ENCODE measurements around the gene RMRP. TPM values are rescaled to one million over a fixed set of nuclear protein-coding genes. Genes with fewer than 3 reads are reported as not detected.
"Not testable (repeated sequence)": the region's sequence is repeated elsewhere in the genome, so short reads cannot be mapped to it uniquely, and the experiment has no call there.

The RMRP gene
- total RNA-seq, 2 donors from 2014 or later: 3,566 to 7,483 TPM

DNA sequence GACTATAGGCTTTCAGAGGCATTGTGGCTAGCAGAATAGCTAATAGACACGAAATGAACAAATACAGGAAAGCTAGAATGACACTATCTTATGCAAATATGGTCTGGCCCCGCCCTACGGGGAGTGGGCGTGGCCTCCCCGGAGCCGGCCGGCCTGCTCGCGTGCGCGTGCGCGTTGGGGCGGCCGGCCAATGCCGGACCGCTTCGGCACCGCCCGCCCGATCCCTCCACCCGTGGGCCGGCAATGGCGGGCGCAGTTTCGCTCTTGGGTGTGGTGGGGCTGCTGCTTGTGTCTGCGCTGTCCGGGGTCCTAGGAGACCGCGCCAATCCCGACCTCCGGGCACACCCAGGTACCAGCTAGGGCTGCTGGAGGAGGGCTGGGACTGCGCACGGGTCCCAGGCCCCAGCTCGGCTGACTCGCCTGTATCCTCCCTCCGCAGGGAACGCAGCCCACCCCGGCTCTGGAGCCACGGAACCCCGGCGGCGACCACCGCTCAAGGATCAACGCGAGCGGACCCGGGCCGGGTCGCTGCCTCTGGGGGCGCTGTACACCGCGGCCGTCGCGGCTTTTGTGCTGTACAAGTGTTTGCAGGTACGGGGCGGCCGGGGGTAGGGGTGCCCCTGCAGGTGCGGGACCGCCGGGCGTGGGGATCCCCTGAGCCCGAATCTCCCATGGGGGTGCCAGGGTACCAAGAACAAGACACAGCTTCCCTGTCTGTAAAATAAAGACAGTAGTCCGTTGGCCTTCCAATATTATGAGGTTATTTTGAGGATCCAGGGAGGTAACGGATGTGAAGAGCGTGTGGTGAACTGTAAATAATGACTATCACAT lies 533 bp upstream of the RMRP start, which contains the start of gene CCDC107:
CCDC107 (plus strand) TSS at position 156 of the 831 bp plus-strand sequence; CDS start at position 244, 88 bp downstream.
- H3K27ac Mint-ChIP-seq: peak within 1 kb of the TSS; percentile 96 to 100
- peak; percentile 85 to 90 for DNase-seq (ENCODE audit: low spot score in 2 of 2)
- peak; percentile 64 to 65 for ATAC-seq
- no peaks in the 10 kb centered on the region for H3K9me3 Mint-ChIP-seq
- peaks cover 24 to 25% of the 10 kb centered on the region in 2 donors for H3K36me3 Mint-ChIP-seq

DNA sequence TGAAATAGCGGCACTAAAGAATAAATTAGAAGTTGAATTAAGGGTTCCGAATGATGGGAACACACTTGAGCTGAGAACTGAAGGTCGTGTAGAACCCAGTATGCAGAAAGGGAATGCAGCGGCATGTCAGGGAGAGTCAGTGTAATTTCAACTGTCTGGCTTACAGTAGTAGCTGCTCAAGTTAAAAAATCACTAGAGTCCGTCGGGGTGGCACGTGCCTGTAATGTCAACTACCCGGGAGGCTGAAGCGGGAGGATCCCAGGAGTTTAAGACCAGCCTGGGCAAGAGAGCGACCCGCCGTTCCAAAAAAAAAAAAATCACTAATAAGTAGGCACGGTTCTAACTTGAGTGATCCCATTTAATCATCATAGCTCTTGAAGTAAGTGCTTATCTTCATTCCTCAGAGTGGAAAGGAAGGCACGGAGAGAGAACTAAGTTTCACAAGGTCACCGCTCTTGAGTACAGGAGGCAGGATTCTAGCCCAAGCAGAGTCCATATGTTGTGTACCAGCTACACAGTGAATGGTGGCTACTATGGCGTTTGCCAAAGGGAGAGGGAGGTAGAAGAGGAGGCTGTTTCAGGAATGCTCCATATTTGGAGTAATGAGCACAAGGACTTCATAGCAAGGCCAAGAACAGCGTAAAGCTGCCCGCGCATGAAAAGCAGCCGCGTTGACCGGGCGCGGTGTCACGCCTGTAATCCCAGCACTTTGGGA lies 831 bp downstream of the RMRP start:
- peak overlapping the region; percentile 96 to 100 for H3K27ac Mint-ChIP-seq
- H3K36me3 Mint-ChIP-seq: peaks cover 13 to 14% of the 10 kb centered on the region in 2 donors
- H3K9me3 Mint-ChIP-seq: no peaks in the 10 kb centered on the region
- no peak for DNase-seq (ENCODE audit: low spot score in 2 of 2)
- ATAC-seq: no peak

DNA sequence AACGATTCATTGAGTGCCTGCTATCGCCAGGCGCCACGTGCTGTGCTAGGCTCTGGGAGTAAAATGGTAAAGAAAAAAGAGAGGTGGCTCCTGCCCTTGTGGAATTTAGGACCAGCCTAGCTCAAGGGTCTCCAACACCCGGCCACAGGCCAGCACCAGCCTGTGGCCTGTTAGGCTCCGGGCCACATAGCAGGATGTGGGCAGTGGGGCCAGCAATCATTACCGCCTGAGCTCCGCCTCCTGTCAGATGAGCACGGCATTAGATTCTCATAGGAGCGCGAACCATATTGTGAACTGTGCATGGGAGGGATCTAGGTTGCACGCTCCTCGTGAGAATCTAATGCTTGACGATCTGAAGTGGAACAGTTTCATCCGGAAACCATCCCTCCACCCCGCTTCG lies 1.5 kb downstream of the RMRP start:
- Mint-ChIP-seq H3K27ac (peak overlapping the region in 1 of 2 donors; percentile 96), H3K9me3 (no peaks in the 10 kb centered on the region), H3K36me3 (peaks cover 13 to 14% of the 10 kb centered on the region in 2 donors)
- DNase-seq (ENCODE audit: low spot score in 2 of 2): no peak
- no peak for ATAC-seq

DNA sequence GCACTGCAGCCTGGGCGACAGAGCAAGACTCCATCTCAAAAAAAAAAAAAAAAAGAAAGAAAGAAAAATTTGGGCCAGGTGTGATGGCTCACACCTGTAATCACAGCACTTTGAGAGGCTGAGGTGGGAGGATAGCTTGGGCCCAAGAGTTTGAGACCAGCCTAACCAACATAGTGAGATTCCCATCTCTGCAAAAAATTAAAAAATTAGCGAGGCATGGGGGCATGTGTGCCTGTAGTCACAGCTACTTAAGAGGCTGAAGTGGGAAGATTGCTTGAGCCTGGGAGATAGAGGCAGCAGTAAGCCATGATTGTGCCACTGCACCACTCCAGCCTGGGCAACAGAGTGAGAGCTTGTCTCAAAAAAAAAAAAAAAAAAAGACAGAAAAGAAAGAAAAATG lies 4.2 kb downstream of the RMRP start:
- Mint-ChIP-seq H3K27ac (no peak overlapping the region), H3K9me3 (no peaks in the 10 kb centered on the region), H3K36me3 (peaks cover 9 to 18% of the 10 kb centered on the region in 2 donors)
- DNase-seq (ENCODE audit: low spot score in 2 of 2) (no peak), ATAC-seq (no peak)

DNA sequence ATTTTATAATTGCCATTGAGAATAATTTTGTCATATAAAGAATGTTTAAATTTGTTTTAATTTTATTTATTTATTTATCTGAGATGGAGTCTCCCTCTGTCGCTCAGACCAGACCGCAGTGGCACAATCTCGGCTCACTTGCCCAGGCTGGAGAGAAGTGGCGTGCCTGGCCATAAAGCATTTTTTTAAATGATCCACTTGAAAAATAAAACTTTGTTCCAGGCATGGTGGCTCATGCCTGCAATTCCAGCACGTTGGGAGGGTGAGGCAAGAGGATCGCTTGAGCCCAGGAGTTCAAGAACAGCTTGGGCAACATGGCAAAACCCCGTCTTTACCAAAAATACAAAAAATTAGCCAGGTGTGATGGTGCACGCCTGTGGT lies 5.0 kb downstream of the RMRP start:
- ATAC-seq: no peak
- H3K27ac Mint-ChIP-seq: no peak overlapping the region
- no peaks in the 10 kb centered on the region for H3K9me3 Mint-ChIP-seq
- peaks cover 9 to 20% of the 10 kb centered on the region in 2 donors for H3K36me3 Mint-ChIP-seq
- DNase-seq (ENCODE audit: low spot score in 2 of 2): no peak

DNA sequence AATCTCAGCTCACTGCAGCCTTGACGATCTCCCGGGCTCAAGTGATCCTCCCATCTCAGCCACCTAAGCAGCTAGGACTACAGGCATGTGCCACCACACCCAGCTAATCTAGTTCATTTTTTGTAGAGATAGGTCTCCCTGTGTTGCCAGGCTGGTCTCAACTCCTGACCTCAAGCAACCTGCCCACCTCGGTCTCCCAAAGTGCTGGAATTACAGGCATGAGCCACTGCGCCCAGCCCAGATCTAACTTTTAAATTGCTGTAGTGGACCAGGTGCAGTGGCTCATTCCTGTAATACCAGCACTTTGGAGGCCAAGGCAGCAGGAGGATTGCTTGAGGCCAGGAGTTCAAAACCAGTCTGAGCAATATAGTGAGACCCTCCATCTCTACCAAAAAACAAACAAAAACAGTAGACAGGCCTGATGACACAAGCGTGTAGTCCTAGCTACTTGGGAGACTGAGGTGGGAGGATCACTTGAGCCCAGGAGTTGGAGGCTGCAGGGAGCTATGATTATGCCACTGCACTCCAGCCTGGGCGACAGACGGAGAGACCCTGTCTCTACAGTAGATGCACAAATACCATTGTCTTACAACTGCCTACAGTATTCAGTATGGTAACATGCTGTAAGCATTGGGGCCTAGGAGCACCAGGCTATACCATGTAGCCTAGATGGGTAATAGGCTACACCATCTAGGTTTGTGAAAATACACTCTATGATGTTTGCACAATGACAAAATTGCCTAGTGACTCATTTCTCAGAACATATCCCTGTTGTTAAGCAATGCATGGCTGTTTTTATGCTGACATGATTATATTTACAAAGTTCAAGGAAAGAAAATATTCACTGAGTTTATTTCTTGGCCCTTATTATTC lies 5.6 kb downstream of the RMRP start:
- H3K36me3 Mint-ChIP-seq: peaks cover 9 to 20% of the 10 kb centered on the region in 2 donors

DNA sequence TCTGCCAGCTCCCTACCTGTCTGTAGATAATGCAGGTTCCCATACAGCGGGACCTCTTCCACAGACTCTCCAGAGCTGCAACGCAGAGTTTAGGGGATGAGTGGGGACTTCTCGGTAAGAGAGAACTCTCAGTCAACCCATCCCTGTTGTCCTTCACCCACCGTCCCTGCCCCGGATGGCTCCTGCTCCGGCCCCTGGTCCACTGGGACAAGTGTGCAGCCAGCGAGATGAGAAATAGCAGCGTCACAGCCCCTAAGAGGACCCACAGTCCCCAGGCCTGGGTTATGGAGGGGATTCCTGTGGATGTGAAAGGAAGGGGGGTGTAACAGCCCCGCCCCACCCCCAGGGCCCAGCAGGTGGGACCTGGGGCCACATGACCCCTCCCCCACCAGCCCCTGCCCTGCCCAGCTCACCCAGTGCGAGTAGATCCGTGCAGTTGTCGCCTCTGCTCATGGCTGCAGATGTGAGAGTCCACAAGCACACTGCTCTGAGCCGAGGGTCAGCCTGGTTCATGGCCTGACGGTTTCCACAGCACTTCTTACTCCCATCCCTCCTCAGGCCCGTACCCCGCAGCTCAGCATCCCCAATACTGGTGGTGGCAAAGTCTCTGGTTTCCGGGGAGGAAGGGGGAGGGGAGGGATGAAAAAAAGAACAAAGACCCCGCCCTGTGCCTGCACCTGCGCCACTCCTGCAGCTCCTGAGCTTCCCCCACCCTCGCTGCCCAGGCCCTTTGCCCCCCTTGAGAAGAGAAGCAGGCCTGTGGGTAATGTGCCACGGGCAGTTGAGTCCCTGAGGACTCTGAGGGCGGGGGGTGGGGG lies 7.3 kb downstream of the RMRP start, which contains the start of gene SIT1:
SIT1 (minus strand) TSS at position 591 of the 818 bp plus-strand sequence; CDS start at position 513, 78 bp downstream.
- H3K27ac Mint-ChIP-seq: peak within 1 kb of the TSS; percentile 81 to 87
- H3K9me3 Mint-ChIP-seq: no peaks in the 10 kb centered on the region
- ATAC-seq (peak in 1 of 2 donors; percentile 13), DNase-seq (ENCODE audit: low spot score in 2 of 2) (peak in 1 of 2 donors; percentile 37)
- H3K36me3 Mint-ChIP-seq: peaks cover 9 to 27% of the 10 kb centered on the region in 2 donors

More for the DNA sequence above, 5.6 kb downstream of the RMRP start:
- peak in 1 of 2 donors; percentile 42 for ATAC-seq
- Mint-ChIP-seq H3K9me3 (no peaks in the 10 kb centered on the region), H3K27ac (peak overlapping the region; percentile 81 to 87)
- DNase-seq (ENCODE audit: low spot score in 2 of 2): no peak

DNA sequence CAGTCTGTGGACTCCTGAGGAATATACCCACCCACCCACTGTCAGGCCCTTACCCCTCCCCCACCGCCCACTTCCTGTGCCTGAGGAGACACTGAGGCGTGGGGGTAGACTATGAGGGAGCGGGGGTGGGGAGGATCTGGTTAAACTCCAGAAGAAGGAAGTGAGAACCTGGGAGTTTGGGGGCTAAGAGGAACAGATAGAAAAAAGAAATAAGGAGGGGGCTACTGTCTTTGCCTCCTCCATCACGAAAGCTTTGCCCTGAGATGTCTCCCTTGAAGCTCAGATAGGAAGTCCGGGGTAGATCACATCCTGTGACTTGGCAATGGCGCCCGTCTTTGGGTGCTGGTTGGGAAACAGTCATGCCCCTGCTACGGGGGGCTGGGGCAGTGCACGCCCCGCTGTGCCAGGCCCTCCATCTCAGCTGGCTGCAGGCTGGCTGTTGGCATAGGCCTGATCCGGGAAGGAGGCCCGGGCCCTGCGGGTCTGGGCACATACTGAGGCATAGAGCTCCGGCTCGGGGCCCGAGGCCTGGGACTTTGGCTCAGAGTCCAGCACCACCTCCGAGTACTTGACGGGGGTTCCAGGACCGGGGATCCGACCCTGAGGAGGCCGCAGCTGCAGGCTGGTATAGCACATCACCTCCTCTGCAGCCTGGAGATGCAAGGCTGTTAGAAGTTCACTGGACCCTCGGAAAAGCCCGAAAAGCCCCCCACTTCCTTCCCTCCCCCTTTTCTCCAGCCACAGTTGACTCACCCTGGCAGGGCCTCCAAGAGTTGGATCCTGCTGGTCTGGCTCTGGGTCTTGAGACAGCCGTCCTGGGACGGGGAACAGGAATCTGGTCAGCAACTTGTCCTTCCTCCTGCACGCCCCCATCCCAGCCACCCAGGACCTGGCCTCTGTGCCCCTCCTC lies 8.1 kb downstream of the RMRP start:
- DNase-seq (ENCODE audit: low spot score in 2 of 2) (peak in 1 of 2 donors; percentile 40), ATAC-seq (peak in 1 of 2 donors; percentile 14)

DNA sequence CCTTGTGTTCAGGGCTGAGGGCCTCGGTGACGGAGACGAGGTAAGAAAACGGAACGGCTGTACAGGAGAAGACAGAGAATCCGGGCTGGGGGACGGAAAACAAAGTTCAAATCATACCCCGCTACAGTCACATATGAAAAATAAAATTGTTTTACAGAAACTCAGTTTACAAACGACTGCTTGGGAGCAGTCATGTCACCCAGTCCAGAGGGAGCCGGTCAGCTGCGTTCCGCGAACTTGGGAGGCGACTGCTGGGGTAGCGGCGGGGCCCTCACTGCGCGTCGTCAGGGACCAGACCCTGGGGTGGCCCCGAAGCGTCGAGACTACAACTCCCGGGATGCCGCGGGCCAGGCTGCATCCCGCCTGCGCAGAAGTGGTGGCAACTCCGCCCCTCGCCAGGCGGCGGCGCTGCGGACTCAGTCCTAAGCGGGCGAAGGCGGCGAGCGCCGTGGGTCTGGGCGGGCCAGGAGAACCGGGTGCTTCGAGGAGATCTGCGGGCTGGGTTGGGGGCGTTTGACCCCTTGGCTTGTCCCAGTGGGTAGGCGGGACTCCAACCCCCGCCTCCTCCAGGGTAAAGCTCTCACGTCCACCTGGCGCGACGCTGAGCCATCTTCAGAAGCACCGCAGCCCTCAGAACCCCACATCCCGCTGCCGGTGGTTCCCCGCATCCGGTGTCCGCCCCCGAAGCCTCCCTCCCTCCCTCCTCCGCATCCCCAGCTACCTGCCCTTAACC lies 11.1 kb downstream of the RMRP start:
- Mint-ChIP-seq H3K27ac (peak overlapping the region; percentile 85 to 97), H3K36me3 (peaks cover 9 to 42% of the 10 kb centered on the region in 2 donors), H3K9me3 (no peaks in the 10 kb centered on the region)
- peak; percentile 92 to 98 for DNase-seq (ENCODE audit: low spot score in 2 of 2)
- ATAC-seq: peak; percentile 87 to 91

More for the DNA sequence above, 8.1 kb downstream of the RMRP start:
- Mint-ChIP-seq H3K27ac (peak overlapping the region; percentile 55 to 87), H3K9me3 (no peaks in the 10 kb centered on the region), H3K36me3 (peaks cover 9 to 29% of the 10 kb centered on the region in 2 donors)

DNA sequence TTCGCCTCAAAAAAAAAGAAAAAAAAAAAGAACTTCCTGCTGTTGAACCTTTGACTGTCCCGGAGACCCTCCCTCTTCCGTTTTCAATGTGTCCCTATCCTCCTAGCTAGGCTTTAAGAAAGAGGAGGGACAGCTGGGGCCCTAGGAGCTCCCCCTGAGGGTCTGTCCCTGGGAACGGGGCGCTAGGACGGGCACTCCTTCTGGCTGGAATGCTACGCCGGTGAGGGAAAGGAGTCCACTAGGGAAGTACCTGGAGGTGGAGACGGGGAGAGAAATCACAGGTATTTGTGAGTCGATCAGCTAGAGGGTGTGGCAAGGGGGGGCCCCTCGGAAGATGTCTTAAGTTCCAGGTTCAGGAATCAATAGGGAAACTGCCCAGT lies 11.7 kb downstream of the RMRP start:
- Mint-ChIP-seq H3K36me3 (peaks cover 9 to 47% of the 10 kb centered on the region in 2 donors), H3K27ac (peak overlapping the region; percentile 85 to 97), H3K9me3 (no peaks in the 10 kb centered on the region)
- DNase-seq (ENCODE audit: low spot score in 2 of 2) (no peak), ATAC-seq (peak; percentile 5 to 23)

DNA sequence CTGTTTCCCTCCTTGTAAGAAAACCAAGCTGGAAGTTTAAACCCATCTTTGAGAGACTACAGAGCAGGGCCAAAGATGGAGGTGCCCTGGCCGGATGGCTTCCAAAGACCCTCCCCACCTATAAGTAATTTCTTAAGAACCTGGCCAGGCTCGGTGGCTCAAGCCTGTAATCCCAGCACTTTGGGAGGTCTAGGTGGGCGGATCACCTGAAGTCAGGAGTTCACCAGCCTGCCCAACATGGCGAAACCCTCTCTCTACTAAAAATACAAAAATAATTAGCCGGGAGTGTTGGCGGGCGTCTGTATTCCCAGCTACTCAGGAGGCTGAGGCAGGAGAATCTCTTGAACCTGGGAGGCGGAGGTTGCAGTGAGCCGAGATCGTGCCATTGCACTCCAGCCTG lies 12.1 kb downstream of the RMRP start:
- not testable (repeated sequence) for ATAC-seq; DNase-seq (ENCODE audit: low spot score in 2 of 2); H3K9me3 Mint-ChIP-seq
- peak overlapping the region; percentile 85 to 97 for H3K27ac Mint-ChIP-seq
- peaks cover 9 to 51% of the 10 kb centered on the region in 2 donors for H3K36me3 Mint-ChIP-seq

DNA sequence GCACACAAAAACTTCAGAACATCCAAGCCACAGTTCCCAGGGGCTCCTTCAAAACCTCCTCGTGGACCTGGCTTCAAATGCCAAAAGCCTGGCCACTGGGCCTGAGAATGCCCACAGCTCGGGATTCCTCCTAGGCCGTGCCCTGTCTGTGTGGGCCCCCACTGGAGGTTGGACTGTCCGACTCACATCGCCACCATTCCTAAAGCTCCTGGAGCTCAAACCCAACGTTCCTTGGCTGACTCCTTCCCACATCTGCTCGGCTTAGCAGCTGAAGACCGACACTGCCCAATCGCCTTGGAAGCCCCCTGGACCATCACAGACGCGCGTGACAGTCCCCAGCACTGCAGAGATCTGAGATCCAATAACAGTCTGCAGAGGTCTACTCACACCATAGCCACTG lies 14.8 kb downstream of the RMRP start:
- Mint-ChIP-seq H3K36me3 (peaks cover 0 to 42% of the 10 kb centered on the region in 2 donors), H3K27ac (no peak overlapping the region)
- ATAC-seq: no peak

DNA sequence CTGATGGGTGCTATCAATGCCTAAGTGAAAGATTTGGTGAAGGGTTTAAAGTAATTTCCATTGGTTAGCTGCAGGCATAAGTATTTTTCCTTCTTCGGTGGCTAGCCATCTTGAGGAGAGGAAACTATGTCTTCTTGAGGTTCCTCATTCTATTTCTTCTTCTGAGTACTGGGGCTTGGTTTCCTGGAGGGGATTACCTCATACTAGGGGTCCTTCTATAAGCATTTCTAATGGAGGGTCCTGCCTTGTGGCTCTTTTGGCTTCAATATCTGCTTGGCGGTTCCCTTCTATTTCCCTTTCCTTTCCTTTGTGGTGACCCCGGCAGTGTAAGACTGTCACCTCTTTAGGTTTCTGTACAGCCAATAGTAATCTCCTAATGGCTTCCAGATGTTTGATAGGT lies 16.3 kb downstream of the RMRP start:
- H3K36me3 Mint-ChIP-seq: peaks cover 0 to 51% of the 10 kb centered on the region in 2 donors
- not testable (repeated sequence) for H3K27ac Mint-ChIP-seq; ATAC-seq; DNase-seq (ENCODE audit: low spot score in 2 of 2)
- peaks cover 4 to 16% of the 10 kb centered on the region in 2 donors for H3K9me3 Mint-ChIP-seq

More for the DNA sequence above, 14.8 kb downstream of the RMRP start:
- peaks cover 4 to 5% of the 10 kb centered on the region in 2 donors for H3K9me3 Mint-ChIP-seq
- no peak for DNase-seq (ENCODE audit: low spot score in 2 of 2)

DNA sequence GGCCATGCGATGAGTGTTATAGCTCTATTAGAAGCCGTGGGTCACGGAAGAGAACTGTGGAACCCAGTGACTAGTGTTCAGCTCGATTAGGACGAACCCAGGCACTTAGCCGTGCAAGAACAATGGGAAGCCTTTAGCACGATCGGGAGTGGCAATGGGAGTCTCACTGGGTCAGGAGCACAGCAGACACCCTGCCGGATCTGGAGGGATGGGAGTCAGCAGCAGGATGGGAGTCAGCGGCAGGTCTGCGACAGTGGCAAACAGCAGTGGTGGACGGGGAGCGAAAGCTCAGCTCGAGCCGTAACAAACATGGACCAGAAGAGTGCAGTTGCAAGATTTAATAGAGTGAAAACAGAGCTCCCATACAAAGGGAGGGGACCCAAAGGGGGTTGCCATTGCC lies 17.4 kb downstream of the RMRP start:
- peak overlapping the region in 1 of 2 donors; percentile 1 for H3K27ac Mint-ChIP-seq
- ATAC-seq; DNase-seq (ENCODE audit: low spot score in 2 of 2): not testable (repeated sequence)
- H3K9me3 Mint-ChIP-seq: peaks cover 4 to 16% of the 10 kb centered on the region in 2 donors
- H3K36me3 Mint-ChIP-seq: peaks cover 0 to 45% of the 10 kb centered on the region in 2 donors
